H1 (cell line): ENCODE results near the gene GRIK4. TPM values are rescaled to one million over a fixed set of nuclear protein-coding genes. Genes with fewer than 3 reads are reported as not detected.

Experiments
- CTCF ChIA-PET: fragments of 300-600 bp; sonication (Branson Sonifier 250); formaldehyde crosslinking; loops from one replicate; lab custom pipeline; 2021; ENCODE audit not compliant: partially characterized antibody; lab: Charles Lee
- POLR2A ChIA-PET: fragments of 300-600 bp; sonication (Branson Sonifier 250); formaldehyde crosslinking; loops from one replicate; lab custom pipeline; 2021; ENCODE audit warnings: inconsistent platforms; ENCODE audit not compliant: partially characterized antibody; lab: Charles Lee
- DNase-seq, 2 experiments: peaks; one replicate each; pipeline versions ENCODE4 v3.0.0 to v3.0.0-alpha.2; 2010 to 2022; ENCODE audit warnings: low spot score in 2 of 2, low read depth in 1 of 2, mixed read lengths in 1 of 2
- FAIRE-seq: peaks from 2 replicates; lab custom pipeline; 2011; peaks lifted over from hg19 to GRCh38; lab: Jason Lieb, UNC
- H2AFZ ChIP-seq: 2 replicates; pipeline ENCODE4 v1.8.1; 2012; ENCODE audit warnings: low read length, inconsistent platforms
- H2AK5ac ChIP-seq: 2 replicates; pipeline ENCODE4 v1.6.1; 2013; ENCODE audit warnings: low read depth, low read length
- H2BK120ac ChIP-seq: replicated peaks from 2 replicates; pipeline ENCODE3; 2013; ENCODE audit warnings: low read depth, low read length, inconsistent platforms
- H2BK12ac ChIP-seq: 2 replicates; pipeline ENCODE4 v1.6.1; 2013; ENCODE audit warnings: low read depth, low read length
- H2BK15ac ChIP-seq: 2 replicates; pipeline ENCODE4 v1.6.1; 2013; ENCODE audit warnings: low read length
- H2BK20ac ChIP-seq: 2 replicates; pipeline ENCODE4 v1.6.1; 2013; ENCODE audit warnings: low read length
- H2BK5ac ChIP-seq: 2 replicates; pipeline ENCODE4 v1.6.1; 2013; ENCODE audit warnings: low read depth, low read length
- H3K14ac ChIP-seq: 2 replicates; pipeline ENCODE4 v1.6.1; 2013; ENCODE audit warnings: inconsistent platforms; ENCODE audit not compliant: insufficient read length
- H3K18ac ChIP-seq: 2 replicates; pipeline ENCODE4 v1.6.1; 2013; ENCODE audit warnings: low read length; ENCODE audit errors: extremely low read depth
- H3K23ac ChIP-seq: 2 replicates; pipeline ENCODE4 v1.6.1; 2013; ENCODE audit warnings: inconsistent platforms; ENCODE audit not compliant: insufficient read length
- H3K23me2 ChIP-seq: 2 replicates; pipeline ENCODE4 v1.6.1; 2013; ENCODE audit warnings: low read depth, low read length
- H3K27ac ChIP-seq: 2 replicates; pipeline ENCODE4 v1.6.1; 2011; ENCODE audit warnings: low read depth, low read length, inconsistent platforms
- H3K27me3 ChIP-seq, 4 experiments: replicated peaks in 1 of 4; 1 replicate in 1 of 4; 2 replicates in 3 of 4; pipeline versions ENCODE4 v1.6.1 to v1.8.1; 2011 to 2013; ENCODE audit warnings: low read length in 3 of 4, mild to moderate bottlenecking in 3 of 4, inconsistent platforms in 2 of 4, mixed read lengths in 2 of 4, moderate library complexity in 1 of 4; ENCODE audit not compliant: control insufficient read depth in 3 of 4, insufficient read depth in 3 of 4; ENCODE audit errors: extremely low read depth in 1 of 4
- H3K36me3 ChIP-seq, 4 experiments: 2 replicates each; pipeline versions ENCODE4 v1.6.1 to v1.8.1; 2011 to 2013; ENCODE audit warnings: mild to moderate bottlenecking in 4 of 4, low read length in 3 of 4, moderate library complexity in 2 of 4, control low read depth in 1 of 4, inconsistent platforms in 1 of 4; ENCODE audit not compliant: insufficient read depth in 4 of 4, control insufficient read depth in 2 of 4
- H3K4ac ChIP-seq: replicated peaks from 2 replicates; pipeline ENCODE3; 2013; ENCODE audit warnings: low read length, low read depth, mixed read lengths, inconsistent platforms; ENCODE audit not compliant: insufficient read length
- H3K4me1 ChIP-seq, 4 experiments: replicated peaks in 1 of 4; 1 replicate in 1 of 4; 2 replicates in 3 of 4; pipeline versions ENCODE4 v1.6.1 to v1.8.1; 2011 to 2013; ENCODE audit warnings: low read length in 3 of 4, inconsistent platforms in 2 of 4, mixed read lengths in 1 of 4; ENCODE audit not compliant: insufficient read depth in 4 of 4, control insufficient read depth in 3 of 4
- H3K4me2 ChIP-seq, 2 experiments: 2 replicates each; pipeline versions ENCODE4 v1.6.1 to v1.8.1; 2011 to 2013; ENCODE audit warnings: low read depth in 2 of 2, low read length in 2 of 2, control low read depth in 1 of 2, inconsistent platforms in 1 of 2, mild to moderate bottlenecking in 1 of 2; ENCODE audit not compliant: insufficient read depth in 1 of 2
- H3K4me3 ChIP-seq, 4 experiments: fragments of 200-600, 300-600 bp in 1 of 4; sonication (generic), shearing (Covaris generic), sonication (Bioruptor Twin) in 1 of 4; 2 replicates each; pipeline versions ENCODE4 v1.5.1 to v1.8.1; 2011 to 2016; ENCODE audit warnings: low read length in 4 of 4, low read depth in 3 of 4, control low read depth in 2 of 4, inconsistent platforms in 2 of 4, mild to moderate bottlenecking in 2 of 4, mixed read lengths in 1 of 4, moderate library complexity in 1 of 4; ENCODE audit not compliant: insufficient read depth in 2 of 4; ENCODE audit errors: extremely low read depth in 1 of 4
- H3K56ac ChIP-seq: replicated peaks from 2 replicates; pipeline ENCODE3; 2013; ENCODE audit warnings: low read depth, mild to moderate bottlenecking, mixed read lengths, low read length, inconsistent platforms; ENCODE audit not compliant: insufficient read length
- H3K79me1 ChIP-seq: 2 replicates; pipeline ENCODE4 v1.6.1; 2013; ENCODE audit warnings: low read depth, low read length, control low read depth
- H3K79me2 ChIP-seq, 2 experiments: 2 replicates each; pipeline versions ENCODE4 v1.6.1 to v1.8.1; 2012 to 2013; ENCODE audit warnings: low read length in 2 of 2, mild to moderate bottlenecking in 2 of 2, inconsistent platforms in 1 of 2; ENCODE audit not compliant: insufficient read depth in 2 of 2, control insufficient read depth in 1 of 2
- H3K9ac ChIP-seq, 4 experiments: replicated peaks in 1 of 4; 1 replicate in 1 of 4; 2 replicates in 3 of 4; pipeline versions ENCODE4 v1.6.1 to v1.8.1; 2011 to 2013; ENCODE audit warnings: low read depth in 3 of 4, low read length in 3 of 4, control low read depth in 2 of 4, mild to moderate bottlenecking in 2 of 4, moderate library complexity in 2 of 4, inconsistent platforms in 1 of 4; ENCODE audit errors: extremely low read depth in 1 of 4
- H3K9me3 ChIP-seq, 2 experiments: 2 replicates each; pipeline versions ENCODE4 v1.6.1 to v1.8.1; 2012 to 2013; ENCODE audit warnings: mild to moderate bottlenecking in 2 of 2, moderate library complexity in 2 of 2, control low read depth in 1 of 2, inconsistent platforms in 1 of 2, low read depth in 1 of 2, low read length in 1 of 2, mixed read lengths in 1 of 2; ENCODE audit not compliant: insufficient read depth in 2 of 2
- H4K20me1 ChIP-seq, 2 experiments: replicated peaks in 1 of 2; 2 replicates each; pipeline versions ENCODE3 to v1.8.1; 2011 to 2013; ENCODE audit warnings: inconsistent platforms in 2 of 2, low read length in 2 of 2, mild to moderate bottlenecking in 1 of 2; ENCODE audit not compliant: insufficient read depth in 2 of 2, control insufficient read depth in 1 of 2
- H4K5ac ChIP-seq: 2 replicates; pipeline ENCODE4 v1.6.1; 2013; ENCODE audit warnings: low read length, low read depth, mixed read lengths, inconsistent platforms; ENCODE audit not compliant: insufficient read length
- H4K8ac ChIP-seq: 2 replicates; pipeline ENCODE4 v1.8.0; 2013; ENCODE audit warnings: mild to moderate bottlenecking, moderate library complexity, low read length, inconsistent platforms; ENCODE audit not compliant: insufficient read depth; ENCODE audit errors: extremely low read depth
- H4K91ac ChIP-seq: replicated peaks from 2 replicates; pipeline ENCODE3; 2013; ENCODE audit warnings: low read length, mixed read lengths, inconsistent platforms; ENCODE audit not compliant: insufficient read length
- ASH2L ChIP-seq: fragments of 200-600, 300-600 bp; sonication (generic); IDR thresholded peaks from one replicate; pipeline ENCODE4 v1.7.1; 2017; ENCODE audit warnings: low read length
- CBX8 ChIP-seq: fragments of 300-800, 300-1000 bp; sonication (generic); IDR thresholded peaks from 2 replicates; pipeline ENCODE4 v1.7.1; 2016; ENCODE audit warnings: low read depth, low read length, borderline replicate concordance
- CREB1 ChIP-seq: IDR thresholded peaks from 2 replicates; pipeline ENCODE4 v1.6.1; 2012; ENCODE audit warnings: inconsistent platforms
- CTBP2 ChIP-seq: IDR thresholded peaks from 2 replicates; pipeline ENCODE4 v1.7.0; 2011; ENCODE audit warnings: borderline replicate concordance, mild to moderate bottlenecking, moderate library complexity, mixed read lengths, low read length; ENCODE audit not compliant: insufficient read depth, insufficient read length
- JUN ChIP-seq: IDR thresholded peaks from 2 replicates; pipeline ENCODE4 v1.6.1; 2011; ENCODE audit warnings: low read depth, mild to moderate bottlenecking, improper control_type of control experiment, low read length
- JUND ChIP-seq: IDR thresholded peaks from 2 replicates; pipeline ENCODE4 v1.6.1; 2011; ENCODE audit warnings: mild to moderate bottlenecking, improper control_type of control experiment, low read length
- MAX ChIP-seq: IDR thresholded peaks from 2 replicates; pipeline ENCODE4 v1.6.1; 2012; ENCODE audit warnings: inconsistent platforms
- RXRA ChIP-seq: IDR thresholded peaks from 2 replicates; pipeline ENCODE4 v1.6.1; 2011; ENCODE audit warnings: low read depth, mild to moderate bottlenecking, low read length, moderate library complexity; ENCODE audit not compliant: insufficient read depth
- SAP30 ChIP-seq: fragments of 300-600 bp; sonication (generic); IDR thresholded peaks from 2 replicates; pipeline ENCODE4 v1.7.1; 2012; ENCODE audit warnings: low read length, moderate library complexity, mild to moderate bottlenecking, inconsistent platforms; ENCODE audit not compliant: insufficient read depth, insufficient replicate concordance
- TAF1 ChIP-seq: IDR thresholded peaks from 2 replicates; pipeline ENCODE4 v1.6.1; 2011; ENCODE audit warnings: mild to moderate bottlenecking, low read depth, low read length
- ZNF274 ChIP-seq: IDR thresholded peaks from 2 replicates; pipeline ENCODE4 v1.7.0; 2012; ENCODE audit warnings: low read length, borderline replicate concordance; ENCODE audit errors: extremely low read depth
- WGBS, 2 experiments: shearing (Covaris generic) in 1 of 2; methylation state at CpG; one replicate each; pipeline versions ENCODE4 v1.1.6 to v1.1.7; 2013 to 2015; ENCODE audit warnings: low lambda C conversion rate in 2 of 2, mixed read lengths in 2 of 2, inconsistent platforms in 1 of 2, low coverage in 1 of 2, missing lambda C conversion rate in 1 of 2; ENCODE audit not compliant: insufficient replicate concordance in 2 of 2, insufficient coverage in 1 of 2, insufficient read length in 1 of 2; ENCODE audit errors: extremely low coverage in 1 of 2, missing lambda C conversion rate in 1 of 2; 5-methylcytosine and 5-hydroxymethylcytosine counted together
- polyA plus RNA-seq, 7 experiments: library from polyadenylated mRNA; depleted of rRNA in 3 of 7; stranded (reverse) in 5 of 7; unstranded in 2 of 7; fragments of >200 nt in 5 of 7; fragments of 200-250 nt in 2 of 7; gene quantifications; 1 replicate in 5 of 7; 2 replicates in 1 of 7; 4 replicates in 1 of 7; pipeline versions ENCODE4 v1.2.1 to v1.2.3, GENCODE V29; 2011 to 2013; ENCODE audit warnings: missing spikeins in 2 of 7, mixed read lengths in 2 of 7
- total RNA-seq: library from RNA; stranded (reverse); fragmentation: NEBNext Ultra II Directional; extraction: Animal tissue kit (Norgen Biotek cat#: 25700); gene quantifications from 2 replicates; pipeline ENCODE4 v1.2.1, GENCODE V29; 2021

GRIK4 gene
- total and polyA plus RNA-seq, 2 of the 8 experiments (the other 6 are each of a cell fraction or from before 2014, with no cell fraction given) = 1.2 to 2.9 TPM

- CTCF ChIA-PET = interaction anchor here (0.6 to 2.4 kb wide), 6 partner anchors 8 to 1109 kb away, joined by 3 to 8 read pairs (median 6); partner anchors contain the start of gene THY1
- no peak overlapping the region; a peak in 1 of 4 replicates for H3K4me2 ChIP-seq
- POLR2A ChIA-PET = no interaction called here
- TF ChIP-seq TAF1 = no peak
- no peak for TF ChIP-seq ASH2L
- TF ChIP-seq CBX8 = no peak
- TF ChIP-seq SAP30 = no peak
- TF ChIP-seq JUND = no peak
- TF ChIP-seq CREB1 = no peak
- TF ChIP-seq RXRA = no peak
- no peak for TF ChIP-seq ZNF274
- no peak for TF ChIP-seq JUN
- no peak for TF ChIP-seq CTBP2
- no peak for TF ChIP-seq MAX
Measured at GRCh38 chr11:120532082-120532831, 20.7 kb downstream of the GRIK4 start.

More at GRCh38 chr11:120532082-120532831, 20.7 kb downstream of the GRIK4 start:
- no peaks in the 10 kb centered on the region for H3K79me1 ChIP-seq
- H3K18ac ChIP-seq = no peak overlapping the region
- no peak overlapping the region for H3K56ac ChIP-seq
- no peak overlapping the region for H3K14ac ChIP-seq
- 0 out of 2 replicates have a peak overlapping the region, but pooled peaks have one; percentile 39 for H2BK12ac ChIP-seq
- H3K4me3 ChIP-seq = no peak overlapping the region
- H2BK120ac ChIP-seq = no peak overlapping the region
- no peak overlapping the region for H4K5ac ChIP-seq
- no peak overlapping the region for H4K91ac ChIP-seq
- peak overlapping the region; percentile 24; the same call in 1 of the 2 replicates for H2AK5ac ChIP-seq
- no peak overlapping the region; the same call in 1 of the 2 replicates for H2BK20ac ChIP-seq
- no peaks in the 10 kb centered on the region for H3K36me3 ChIP-seq
- no peak for FAIRE-seq
- no peak overlapping the region for H3K4ac ChIP-seq
- no peaks in the 10 kb centered on the region; the same call in 1 of the 2 replicates for H3K23me2 ChIP-seq
- DNase-seq = no peak
- no peak overlapping the region for H2BK15ac ChIP-seq
- no peaks in the 10 kb centered on the region; a peak in 1 of 7 replicates for H3K27me3 ChIP-seq
- no peaks in the 10 kb centered on the region for H4K20me1 ChIP-seq
- no peak overlapping the region for H4K8ac ChIP-seq
- H3K4me1 ChIP-seq = peaks cover 0 to 3% (median 2%) of the 10 kb centered on the region in 4 experiments; a peak in 6 of 7 replicates
- no peak overlapping the region for H2BK5ac ChIP-seq
- H3K27ac ChIP-seq = no peak overlapping the region
- H3K23ac ChIP-seq = no peak overlapping the region
- WGBS, 2 experiments = 86% methylated on average over 16 of the region's 16 CpGs; no CpG with 5 or more reads in 1 of the 2 experiments
- no peak overlapping the region for H3K9ac ChIP-seq
- H2AFZ ChIP-seq = no peak overlapping the region
- peaks cover 0 to 3% of the 10 kb centered on the region in 2 experiments; a peak in 1 of 4 replicates for H3K9me3 ChIP-seq
- no peaks in the 10 kb centered on the region for H3K79me2 ChIP-seq
